Measurements from ENCODE around the gene RAE1.
"Not testable (repeated sequence)": the region's sequence is repeated elsewhere in the genome, so short reads cannot be mapped to it uniquely, and the experiment has no call there.

The RAE1 gene

DNA sequence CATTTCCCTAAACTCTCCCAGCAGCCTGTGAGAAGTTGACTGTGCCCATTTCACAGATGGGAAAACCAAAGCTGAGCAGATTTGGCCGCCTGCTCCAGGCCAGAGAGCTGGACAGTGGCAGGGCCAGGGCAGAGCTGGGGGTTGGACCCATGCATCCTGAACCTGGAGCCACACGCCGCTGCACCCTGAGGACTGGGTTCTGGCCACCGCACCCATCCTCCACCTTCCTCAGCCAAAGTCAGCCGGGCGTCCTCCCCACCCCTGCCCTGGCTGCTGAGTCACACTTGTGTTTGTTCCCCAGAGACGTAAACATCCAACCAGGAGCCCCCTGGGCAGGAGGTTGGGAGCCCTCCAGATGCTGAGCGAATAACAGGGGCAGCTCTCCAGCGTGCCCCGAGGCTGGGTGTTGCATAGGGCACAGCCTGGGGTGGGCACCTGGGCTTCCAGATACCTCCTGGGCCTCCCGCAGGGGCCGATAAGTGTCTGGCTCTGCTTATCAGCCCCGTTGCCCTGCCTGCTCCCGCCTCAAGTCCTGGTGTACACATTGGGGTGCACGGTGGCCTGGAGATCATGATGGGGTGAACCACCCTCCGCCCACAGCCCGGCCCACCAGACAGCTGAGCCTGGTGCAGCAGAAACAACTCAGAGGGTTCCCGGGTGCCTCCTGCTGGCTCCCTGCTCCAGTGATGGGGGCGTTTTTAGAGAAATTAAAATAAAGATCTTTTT lies 64.0 kb downstream of the RAE1 start:
- no peak for DNase-seq (ENCODE audit: low spot score)

DNA sequence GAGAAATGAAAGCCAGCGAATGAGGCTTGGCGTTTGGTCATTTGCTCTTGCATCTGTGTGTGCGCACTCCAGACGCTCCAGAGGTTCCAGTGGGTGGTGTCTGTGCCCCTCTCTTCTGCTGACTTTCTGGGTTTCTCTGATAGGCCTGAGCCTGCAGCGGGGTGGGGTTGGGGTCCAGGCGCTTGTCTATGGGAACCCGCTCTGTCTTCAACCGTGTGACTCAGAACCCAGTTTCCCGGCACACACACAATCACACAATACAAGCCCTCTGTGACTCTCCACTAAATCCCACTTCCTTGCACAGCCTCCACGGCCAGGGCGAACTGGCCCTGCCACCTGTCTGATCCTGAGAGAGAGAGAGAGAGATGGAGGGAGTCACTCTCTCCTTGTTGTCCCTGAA lies 64.7 kb downstream of the RAE1 start:
- DNase-seq (ENCODE audit: low spot score) = no peak

DNA sequence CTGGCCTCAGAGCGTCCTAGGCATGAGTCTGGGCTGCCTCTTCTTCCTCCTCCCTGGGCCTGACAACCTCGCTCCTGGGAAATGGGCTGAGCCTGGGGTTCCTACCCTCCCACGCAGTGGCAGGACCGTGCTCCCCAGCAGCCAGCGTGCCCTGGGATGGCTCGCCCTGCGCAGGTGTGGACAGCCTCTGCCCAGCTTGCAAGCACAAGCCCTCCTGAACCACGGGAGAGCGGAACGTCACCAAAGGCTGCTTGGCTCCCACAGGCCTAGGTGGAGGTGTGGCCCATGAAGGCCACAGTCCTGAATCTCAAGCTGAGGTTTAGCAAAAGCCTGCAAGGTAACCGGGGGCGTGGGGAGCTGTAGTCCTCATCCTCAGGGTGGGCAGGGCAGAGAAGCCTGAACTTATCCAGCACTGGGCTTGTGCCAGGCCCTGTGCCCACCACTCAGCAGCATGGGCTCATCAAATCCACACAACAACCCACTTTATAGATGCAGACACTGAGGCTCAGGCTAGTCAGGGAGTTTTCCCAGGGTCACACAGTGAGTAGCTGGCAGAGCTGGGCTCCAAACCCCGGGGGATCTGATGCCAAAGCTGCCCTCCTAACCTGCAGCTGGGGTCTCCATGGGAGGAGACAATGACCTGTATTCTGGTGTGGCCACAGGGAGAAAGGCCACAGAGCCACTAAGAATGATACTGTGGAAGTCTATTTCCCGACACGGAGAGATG lies 65.4 kb downstream of the RAE1 start:
- no peak for DNase-seq (ENCODE audit: low spot score)

DNA sequence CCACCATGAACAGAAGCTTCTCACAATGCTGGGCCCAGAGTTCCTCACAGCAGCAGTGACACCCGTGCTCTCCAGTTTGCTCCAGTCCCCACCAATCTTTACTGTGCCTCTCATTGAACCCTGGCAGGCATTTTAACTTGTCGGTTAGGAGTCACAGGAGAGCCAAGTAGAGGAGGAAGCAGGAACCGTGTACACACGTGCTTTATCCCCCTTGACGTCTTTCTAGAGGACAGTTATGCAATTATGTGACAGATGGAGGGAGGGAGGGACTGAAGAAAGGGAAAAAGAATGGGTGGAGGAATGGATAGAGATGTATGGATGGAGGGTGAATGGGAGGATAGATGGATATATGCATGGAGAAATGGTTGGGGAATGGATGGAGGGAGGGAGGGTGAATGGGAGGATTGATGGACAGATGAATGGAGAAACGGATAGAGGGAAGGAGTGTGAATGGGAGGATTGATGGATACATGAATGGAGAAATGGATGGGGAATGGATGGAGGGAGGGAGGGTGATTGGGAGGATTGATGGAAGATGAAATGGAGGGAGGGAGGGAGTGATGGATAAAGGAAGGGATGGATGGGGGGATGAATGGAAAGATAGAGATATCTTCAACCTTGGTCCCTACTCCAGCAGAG lies 66.1 kb downstream of the RAE1 start:
- DNase-seq (ENCODE audit: low spot score) = no peak

DNA sequence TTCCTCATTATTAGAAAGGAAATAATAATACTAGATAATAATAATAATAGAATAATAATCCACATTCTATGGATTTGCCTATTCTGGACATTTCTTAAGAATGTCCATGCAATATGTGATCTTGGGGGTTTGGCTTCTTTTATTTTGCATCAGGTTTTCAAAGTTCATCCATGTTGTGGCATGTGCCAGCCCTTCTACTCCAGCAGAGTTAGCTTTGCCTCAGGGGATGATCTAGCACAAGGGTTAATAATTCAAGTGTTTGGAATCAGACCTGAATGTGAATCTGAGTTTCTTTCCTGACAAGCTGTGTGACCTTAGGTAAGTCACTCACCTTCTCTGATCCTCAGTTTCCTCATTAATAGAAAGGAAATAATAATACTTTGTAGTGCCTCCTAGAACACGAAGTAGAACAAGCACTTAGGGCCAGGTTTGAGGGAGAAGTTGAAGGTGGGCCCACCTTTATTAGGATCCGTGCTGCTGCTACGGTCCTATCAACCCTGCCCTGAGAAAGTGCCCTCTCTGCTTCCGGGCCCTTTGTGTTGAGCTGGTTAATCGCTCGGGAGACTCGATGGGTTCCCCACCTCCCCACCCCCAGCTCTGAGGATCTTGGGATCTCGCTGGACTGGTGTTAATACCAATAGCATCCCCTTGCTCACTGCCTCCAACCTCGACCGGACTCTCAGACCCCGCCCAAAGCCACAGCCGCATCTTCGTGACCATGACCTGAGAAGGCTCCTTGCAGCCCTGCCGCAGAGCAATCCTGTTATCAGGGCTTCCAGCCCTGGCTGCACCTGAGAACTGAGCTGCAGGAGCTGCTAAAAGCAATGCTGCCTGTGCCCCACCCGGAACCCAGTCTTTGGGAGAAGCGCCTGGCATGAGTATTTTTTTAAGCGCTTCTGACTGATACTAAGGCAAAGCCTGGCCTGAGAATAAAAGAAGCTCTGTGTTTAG lies 67.0 kb downstream of the RAE1 start:
- DNase-seq (ENCODE audit: low spot score) = no peak

DNA sequence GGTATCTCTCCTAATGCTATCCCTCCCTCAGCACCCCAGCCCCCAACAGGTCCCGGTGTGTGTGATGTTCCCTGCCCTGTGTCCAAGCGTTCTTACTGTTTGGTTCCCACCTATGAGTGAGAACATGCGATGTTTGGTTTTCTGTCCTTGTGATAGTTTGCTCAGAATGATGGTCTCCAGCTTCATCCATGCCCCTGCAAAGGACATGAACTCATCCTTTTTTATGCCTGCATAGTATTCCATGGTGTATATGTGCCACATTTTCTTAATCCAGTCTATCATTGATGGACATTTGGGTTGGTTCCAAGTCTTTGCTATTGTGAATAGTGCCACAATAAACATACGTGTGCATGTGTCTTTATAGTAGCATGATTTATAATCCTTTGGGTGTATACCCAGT lies 68.4 kb downstream of the RAE1 start:
- not testable (repeated sequence) for DNase-seq (ENCODE audit: low spot score)

DNA sequence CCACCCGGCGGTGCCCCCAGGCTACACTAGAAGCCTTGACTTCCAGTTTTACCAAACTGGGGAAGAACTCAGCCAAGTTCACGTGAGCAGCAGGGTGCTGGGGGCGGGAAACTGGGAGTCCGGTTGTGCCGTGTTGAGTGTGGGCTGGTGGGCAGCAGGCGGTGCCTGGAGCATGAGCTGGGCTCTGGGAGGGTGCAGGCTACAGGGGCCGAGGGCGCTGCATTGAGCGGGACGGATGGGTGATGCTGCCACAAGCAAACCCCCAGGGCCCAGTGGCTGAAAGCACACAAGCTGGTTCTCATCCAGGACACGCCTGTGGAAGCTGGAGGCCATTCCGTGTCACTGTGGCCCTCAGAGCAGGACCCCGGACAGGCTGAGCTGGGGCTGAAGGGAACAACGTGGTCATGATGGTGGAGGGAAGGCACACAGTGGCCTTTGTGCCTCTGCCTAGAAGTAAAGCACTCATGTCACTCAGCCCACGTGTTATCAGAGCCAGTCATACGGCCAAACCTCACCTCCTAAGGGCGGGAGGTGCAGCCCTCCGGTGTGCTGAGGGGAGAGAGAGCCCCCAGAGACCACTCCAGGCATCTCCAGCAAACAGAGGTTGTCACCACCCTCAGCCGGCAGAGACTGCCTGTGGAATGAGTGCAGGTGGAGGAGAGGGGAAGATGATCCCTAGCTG lies 69.7 kb downstream of the RAE1 start:
- no peak for DNase-seq (ENCODE audit: low spot score)

DNA sequence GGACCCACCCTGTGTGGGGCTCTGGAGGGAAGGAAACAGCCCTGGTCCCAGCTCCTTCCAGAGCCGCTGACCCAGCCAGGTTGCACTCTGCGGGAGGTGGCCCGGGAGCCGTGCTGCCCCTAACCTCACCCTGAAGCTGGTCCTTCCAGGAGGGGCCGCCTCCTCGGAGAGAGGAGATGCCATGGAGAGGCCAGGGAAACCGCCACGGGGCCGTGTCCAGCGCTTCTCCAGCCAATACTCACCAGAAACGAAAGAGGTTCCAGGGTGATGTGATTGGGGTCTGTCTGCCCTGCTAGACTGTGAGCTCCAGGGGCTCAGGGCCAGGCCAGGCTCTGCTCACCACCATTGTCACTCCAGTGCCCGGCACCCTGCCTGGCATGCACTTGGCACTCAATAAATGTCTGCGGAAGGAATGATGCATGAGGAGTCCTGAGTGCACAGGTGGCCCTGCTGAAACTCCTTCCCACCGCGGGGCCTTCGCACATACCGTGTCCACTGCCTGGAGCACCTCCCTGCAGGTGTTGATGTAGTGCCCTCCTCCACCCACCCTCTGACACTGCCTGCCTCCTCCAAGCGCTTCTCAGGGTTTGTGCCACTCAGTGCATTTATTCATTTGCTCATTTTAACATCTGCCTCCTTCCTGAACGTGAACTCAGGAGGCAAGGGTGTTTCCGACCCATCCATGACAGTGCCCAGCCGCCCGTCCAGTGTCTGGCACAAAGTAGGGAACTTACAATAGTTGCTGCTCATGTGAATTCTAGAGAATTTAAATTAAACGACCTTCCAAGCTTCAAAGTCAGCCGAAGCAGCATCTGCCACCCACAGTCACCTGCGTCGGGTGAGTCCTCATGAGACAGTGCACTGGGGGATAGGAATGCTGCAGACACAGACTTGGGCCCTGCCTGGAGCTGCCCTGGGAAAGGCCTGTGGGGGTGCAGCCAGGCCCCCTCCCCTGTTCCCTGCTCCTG lies 70.5 kb downstream of the RAE1 start:
- no peak for DNase-seq (ENCODE audit: low spot score)

DNA sequence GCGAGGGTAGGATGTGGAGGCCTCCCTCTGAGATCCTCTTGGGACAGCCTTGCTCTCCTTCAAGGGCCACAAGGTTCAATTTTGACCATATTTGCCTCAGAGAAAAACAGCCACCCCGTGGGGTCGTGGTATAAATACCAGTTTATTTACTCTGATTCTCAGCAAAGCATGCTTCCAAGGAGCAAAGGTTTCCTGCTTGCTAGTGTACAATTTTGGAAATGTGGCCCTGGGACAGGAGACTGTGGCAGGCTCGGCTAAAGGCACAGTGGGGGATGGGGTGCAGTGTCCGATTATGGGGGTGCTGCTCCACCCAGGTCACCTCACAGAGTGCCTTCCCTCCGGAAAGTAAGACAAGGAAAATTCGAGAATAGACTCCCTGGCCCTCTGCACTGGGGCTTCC lies 71.2 kb downstream of the RAE1 start:
- no peak for DNase-seq (ENCODE audit: low spot score)

DNA sequence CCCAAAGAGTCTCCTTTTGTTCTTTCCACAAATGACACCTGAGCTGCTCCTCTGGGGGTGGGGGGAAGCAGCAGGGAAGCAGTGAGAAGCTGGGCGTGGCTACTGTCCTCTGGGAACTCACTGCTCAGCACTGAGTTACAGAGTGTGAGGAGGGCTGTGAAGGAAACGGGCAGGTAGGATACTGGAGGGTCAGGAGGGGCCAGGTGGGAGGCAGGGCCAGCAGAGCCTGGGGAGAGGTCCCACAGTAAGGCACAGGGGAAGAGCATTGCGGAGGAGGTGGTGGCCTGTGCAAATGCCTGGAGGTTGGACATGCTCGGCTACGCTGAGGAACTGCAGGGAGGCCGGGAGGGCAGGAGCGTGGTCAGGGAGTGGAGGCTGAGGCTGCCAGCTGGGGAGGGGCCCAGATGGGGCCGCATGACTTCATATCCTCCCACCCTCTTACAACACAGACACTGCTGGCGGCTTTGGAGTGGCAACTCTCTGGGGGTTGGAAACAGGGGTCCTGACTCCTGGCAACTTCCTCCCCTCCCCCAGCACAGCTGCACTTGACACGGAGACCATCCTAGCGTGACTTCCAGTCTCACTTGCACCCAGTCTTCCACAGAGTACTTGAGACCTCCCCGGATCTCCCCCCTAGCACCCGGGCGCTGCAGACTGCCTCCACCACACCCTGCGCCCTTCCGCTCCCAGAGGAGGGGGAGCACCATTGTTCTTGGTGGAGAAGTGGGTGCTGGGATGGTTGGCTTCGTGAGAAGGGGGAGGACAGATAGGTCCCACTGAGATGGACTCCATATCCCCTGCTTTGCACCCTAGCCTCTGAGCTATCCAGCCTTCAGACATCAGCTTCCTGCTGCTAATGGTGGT lies 74.3 kb downstream of the RAE1 start:
- DNase-seq (ENCODE audit: low spot score) = no peak

DNA sequence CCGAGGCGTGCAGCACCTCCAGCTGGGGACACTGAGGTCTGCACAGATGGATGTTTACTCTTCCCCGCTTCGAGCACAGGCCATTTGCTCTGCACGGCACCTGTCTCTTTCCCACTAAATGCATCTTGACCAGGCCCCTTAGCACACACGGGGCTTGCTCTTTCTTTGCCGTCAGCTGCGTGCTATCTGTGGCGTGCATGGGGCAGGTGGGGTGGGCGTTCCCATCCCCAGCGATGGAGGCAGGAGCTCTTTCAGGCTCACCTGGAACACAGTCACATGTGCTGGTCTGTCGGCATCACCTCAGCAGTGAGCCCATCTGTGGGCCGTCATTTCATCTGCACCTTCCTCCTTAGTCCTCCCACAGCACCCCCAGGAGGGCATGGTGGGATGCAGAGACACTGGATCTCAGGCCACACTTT lies 75.2 kb downstream of the RAE1 start:
- no peak for DNase-seq (ENCODE audit: low spot score)

DNA sequence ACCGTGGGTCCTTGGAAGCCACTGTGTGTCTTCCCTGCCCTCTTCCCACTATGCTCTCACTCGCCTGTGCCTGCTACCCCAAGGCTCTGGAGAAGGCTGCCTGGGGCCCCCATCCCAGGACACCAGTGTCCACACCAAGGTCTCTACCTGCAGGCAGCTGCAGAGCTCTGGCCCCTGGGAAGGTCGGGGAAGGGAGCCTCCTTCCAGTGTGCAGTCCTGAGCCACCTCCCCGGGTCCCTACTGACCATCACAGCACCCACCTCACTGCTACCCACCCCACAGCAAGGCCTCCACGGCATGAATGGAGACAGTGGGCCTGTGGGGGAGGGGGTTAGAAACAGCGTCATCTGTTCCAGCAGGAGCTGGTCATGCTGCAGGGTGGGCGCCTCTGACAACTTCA lies 75.8 kb downstream of the RAE1 start:
- DNase-seq (ENCODE audit: low spot score) = no peak

DNA sequence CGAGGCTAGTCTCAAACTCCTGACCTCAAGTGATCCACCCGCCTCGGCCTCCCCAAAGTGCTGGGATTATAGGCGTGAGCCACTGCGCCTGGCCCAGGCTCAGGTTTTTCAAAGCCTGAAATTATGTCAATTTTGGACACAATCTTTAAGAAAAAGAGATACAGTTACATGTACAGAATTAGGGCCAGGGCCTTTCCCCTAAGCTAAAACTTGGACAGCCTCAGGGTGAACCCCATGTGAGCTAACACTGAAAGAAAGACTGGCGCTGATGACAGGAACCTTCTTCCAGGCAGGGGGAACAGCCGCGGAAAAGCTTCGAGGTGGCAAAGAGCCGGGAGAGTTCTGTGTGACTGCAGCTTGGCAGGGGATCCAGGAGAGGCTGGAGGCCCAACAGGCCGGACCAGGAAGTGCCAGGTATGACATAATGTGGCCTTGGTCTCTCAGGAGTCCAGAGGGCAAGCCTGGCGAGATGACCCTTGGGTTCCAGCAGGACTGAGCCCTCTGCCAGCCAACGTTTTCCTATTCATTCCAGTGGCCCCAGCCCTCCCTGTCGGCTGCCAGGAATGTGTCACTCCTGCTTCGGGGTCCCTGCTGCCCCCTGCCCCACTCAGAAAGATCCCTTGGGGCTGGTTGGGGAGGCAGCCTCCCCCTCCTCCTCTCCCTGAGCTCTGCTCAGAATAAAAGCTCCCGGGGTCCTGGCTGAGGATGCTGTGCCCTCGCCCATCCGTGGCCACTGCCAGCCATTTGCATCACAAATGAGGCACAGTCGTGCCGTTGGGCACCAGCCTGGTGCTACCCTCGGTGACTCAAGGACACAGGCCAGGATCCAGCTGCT lies 77.5 kb downstream of the RAE1 start:
- DNase-seq (ENCODE audit: low spot score) = no peak

Small RNA genes lying within 50 kb of the gene (small RNA-seq; reads per million reads assigned to genes)
- gene MIR4325 = 0 to 0.03 reads per million in 2 experiments
- gene RF00019 = 0 reads per million in 2 experiments
- gene RPL39P39 = 0 reads per million in 2 experiments
